ENCODE measurements around the gene MMP2.

Gene MMP2

GRCh38 chr16:55513616-55514015 lies 34.6 kb downstream of the MMP2 start:
- DNase-seq (ENCODE audit: low read depth in 2 of 2), result no peak

GRCh38 chr16:55515111-55515510 lies 36.1 kb downstream of the MMP2 start:
- DNase-seq (ENCODE audit: low read depth in 2 of 2), result no peak

GRCh38 chr16:55521792-55522191 lies 42.8 kb downstream of the MMP2 start:
- no peak for DNase-seq (ENCODE audit: low read depth in 2 of 2)

- DNase-seq (ENCODE audit: low read depth in 2 of 2), result no peak
Observed at GRCh38 chr16:55526441-55526840, 47.4 kb downstream of the MMP2 start.

- DNase-seq (ENCODE audit: low read depth in 2 of 2), result no peak
Observed at GRCh38 chr16:55527885-55528284, 48.9 kb downstream of the MMP2 start.

- no peak for DNase-seq (ENCODE audit: low read depth in 2 of 2)
Observed at GRCh38 chr16:55529018-55529417, 50.0 kb downstream of the MMP2 start.

- no peak for DNase-seq (ENCODE audit: low read depth in 2 of 2)
Observed at GRCh38 chr16:55530316-55530856, 51.4 kb downstream of the MMP2 start.

GRCh38 chr16:55532227-55532626 lies 53.2 kb downstream of the MMP2 start:
- no peak for DNase-seq (ENCODE audit: low read depth in 2 of 2)

GRCh38 chr16:55534756-55535155 lies 55.8 kb downstream of the MMP2 start:
- DNase-seq (ENCODE audit: low read depth in 2 of 2), result no peak

GRCh38 chr16:55539049-55539448 lies 60.1 kb downstream of the MMP2 start:
- no peak for DNase-seq (ENCODE audit: low read depth in 2 of 2)

GRCh38 chr16:55539488-55539887 lies 60.5 kb downstream of the MMP2 start:
- no peak for DNase-seq (ENCODE audit: low read depth in 2 of 2)

GRCh38 chr16:55540221-55540620 lies 61.2 kb downstream of the MMP2 start:
- DNase-seq (ENCODE audit: low read depth in 2 of 2), result no peak

GRCh38 chr16:55542459-55543082 lies 63.6 kb downstream of the MMP2 start:
- no peak for DNase-seq (ENCODE audit: low read depth in 2 of 2)

- DNase-seq (ENCODE audit: low read depth in 2 of 2), result no peak
Observed at GRCh38 chr16:55543472-55543871, 64.5 kb downstream of the MMP2 start.

GRCh38 chr16:55552621-55553020 lies 73.6 kb downstream of the MMP2 start:
- no peak for DNase-seq (ENCODE audit: low read depth in 2 of 2)

GRCh38 chr16:55555436-55555835 lies 76.4 kb downstream of the MMP2 start:
- no peak for DNase-seq (ENCODE audit: low read depth in 2 of 2)
